H1 (cell line): ENCODE data around the gene LIPT2. TPM values are rescaled to one million over a fixed set of nuclear protein-coding genes. Genes with fewer than 3 reads are reported as not detected.

Source experiments
- PHF8 ChIP-seq: fragments of 200-600 bp; sonication (generic); conservative IDR thresholded peaks from 2 replicates; pipeline ENCODE4 v1.7.1; 2012; ENCODE audit warnings: low read depth, mild to moderate bottlenecking, inconsistent platforms, low read length, moderate library complexity
- SP2 ChIP-seq: IDR thresholded peaks from 2 replicates; pipeline ENCODE4 v1.6.1; 2012; ENCODE audit warnings: mild to moderate bottlenecking, low read length, inconsistent platforms
- TEAD4 ChIP-seq: IDR thresholded peaks from 2 replicates; pipeline ENCODE4 v1.6.1; 2012; ENCODE audit warnings: low read depth, low read length, inconsistent platforms, mixed read lengths
- ZNF274 ChIP-seq: IDR thresholded peaks from 2 replicates; pipeline ENCODE4 v1.7.0; 2012; ENCODE audit warnings: low read length, borderline replicate concordance; ENCODE audit errors: extremely low read depth
- polyA plus RNA-seq, 7 experiments: library from polyadenylated mRNA; depleted of rRNA in 3 of 7; stranded (reverse) in 5 of 7; unstranded in 2 of 7; fragments of >200 nt in 5 of 7; fragments of 200-250 nt in 2 of 7; gene quantifications; 1 replicate in 5 of 7; 2 replicates in 1 of 7; 4 replicates in 1 of 7; pipeline versions ENCODE4 v1.2.1 to v1.2.3, GENCODE V29; 2011 to 2013; ENCODE audit warnings: missing spikeins in 2 of 7, mixed read lengths in 2 of 7
- total RNA-seq: library from RNA; stranded (reverse); fragmentation: NEBNext Ultra II Directional; extraction: Animal tissue kit (Norgen Biotek cat#: 25700); gene quantifications from 2 replicates; pipeline ENCODE4 v1.2.1, GENCODE V29; 2021

The LIPT2 gene
- total and polyA plus RNA-seq, 2 of the 8 experiments (the other 6 are each of a cell fraction or from before 2014, with no cell fraction given): 6.4 to 16.7 TPM

GRCh38 chr11:74466916-74467885, 26.3 kb downstream of the LIPT2 start, which contains the start of gene KCNE3 (continued):
- peak; percentile 53 for TF ChIP-seq PHF8
- TF ChIP-seq SP2: no peak
- TF ChIP-seq TEAD4: 0 out of 2 replicates have a peak, but pooled peaks have one; percentile 11
- TF ChIP-seq ZNF274: no peak
